ENCODE measurements around the gene ADPRH. TPM values are rescaled to one million over a fixed set of nuclear protein-coding genes. Genes with fewer than 3 reads are reported as not detected.

Gene ADPRH
- total RNA-seq, 3 donors from 2014 or later: 0.93 to 9.1 (median 2.7) TPM

GRCh38 chr3:119536757-119537156 is 42.5 kb upstream of the ADPRH start:
- H3K36me3 ChIP-seq (ENCODE audit: low read depth): no peaks in the 10 kb centered on the region
- no peaks in the 10 kb centered on the region for H3K4me1 ChIP-seq (ENCODE audit: low read depth)
- no peak for DNase-seq
- intact Hi-C loops (cut with DNase I, micrococcal nuclease): no loop called here
- no peak for ATAC-seq
- no peaks in the 10 kb centered on the region for H3K9me3 ChIP-seq
- H3K4me3 ChIP-seq: no peak overlapping the region
- no peak for TF ChIP-seq CTCF (IDR thresholded peaks at IDR 0.05)

- no peak for ATAC-seq
- no peak for TF ChIP-seq CTCF (IDR thresholded peaks at IDR 0.05)
- intact Hi-C loops (cut with DNase I, micrococcal nuclease): no loop called here
- Histone ChIP-seq H3K9me3 (no peaks in the 10 kb centered on the region), H3K4me3 (no peak overlapping the region), H3K36me3 (ENCODE audit: low read depth) (no peaks in the 10 kb centered on the region), H3K4me1 (ENCODE audit: low read depth) (no peaks in the 10 kb centered on the region)
- no peak for DNase-seq
Measured at GRCh38 chr3:119538772-119539171, 40.5 kb upstream of the ADPRH start.

GRCh38 chr3:119541547-119541946 is 37.7 kb upstream of the ADPRH start:
- Histone ChIP-seq H3K4me3 (no peak overlapping the region), H3K4me1 (ENCODE audit: low read depth) (no peaks in the 10 kb centered on the region), H3K9me3 (no peaks in the 10 kb centered on the region), H3K36me3 (ENCODE audit: low read depth) (no peaks in the 10 kb centered on the region)
- intact Hi-C loops (cut with DNase I, micrococcal nuclease): no loop called here
- no peak for ATAC-seq
- DNase-seq: no peak
- TF ChIP-seq CTCF (IDR thresholded peaks at IDR 0.05): no peak

GRCh38 chr3:119542168-119542767 is 37.0 kb upstream of the ADPRH start:
- Histone ChIP-seq H3K36me3 (ENCODE audit: low read depth) (no peaks in the 10 kb centered on the region), H3K4me1 (ENCODE audit: low read depth) (no peaks in the 10 kb centered on the region), H3K4me3 (no peak overlapping the region), H3K9me3 (no peaks in the 10 kb centered on the region)
- DNase-seq (no peak), ATAC-seq (no peak)
- TF ChIP-seq CTCF (IDR thresholded peaks at IDR 0.05): no peak
- intact Hi-C loops (cut with DNase I, micrococcal nuclease): no loop called here

GRCh38 chr3:119543147-119543546 is 36.1 kb upstream of the ADPRH start:
- no peak for TF ChIP-seq CTCF (IDR thresholded peaks at IDR 0.05)
- no peak overlapping the region for H3K4me3 ChIP-seq
- no peaks in the 10 kb centered on the region for H3K4me1 ChIP-seq (ENCODE audit: low read depth)
- DNase-seq (no peak), ATAC-seq (no peak)
- intact Hi-C loops (cut with DNase I, micrococcal nuclease): no loop called here
- H3K36me3 ChIP-seq (ENCODE audit: low read depth): no peaks in the 10 kb centered on the region
- no peaks in the 10 kb centered on the region for H3K9me3 ChIP-seq

GRCh38 chr3:119547227-119547626 is 32.1 kb upstream of the ADPRH start:
- no peak for TF ChIP-seq CTCF (IDR thresholded peaks at IDR 0.05)
- Histone ChIP-seq H3K4me1 (ENCODE audit: low read depth) (no peaks in the 10 kb centered on the region), H3K4me3 (no peak overlapping the region), H3K9me3 (no peaks in the 10 kb centered on the region), H3K36me3 (ENCODE audit: low read depth) (no peaks in the 10 kb centered on the region)
- DNase-seq: no peak
- no peak for ATAC-seq
- intact Hi-C loops (cut with DNase I, micrococcal nuclease): no loop called here

Measured in mucosa of descending colon (tissue), 3 donors.